Activated T-cell treated with anti-CD3 and anti-CD28 coated beads, Interleukin-2, amount 50 U/mL, for 72 hours (primary cell): Measurements from ENCODE around the gene SLC25A34. TPM values are rescaled to one million over a fixed set of nuclear protein-coding genes. Genes with fewer than 3 reads are reported as not detected.

ENCODE experiments used
- ATAC-seq, 2 donors: fragments of 150-1000 bp; cut with Tn5 transposase; replicated peaks in 1 of 2; 2 replicates each; pipeline ENCODE4 v1.10.0; 2021; ENCODE audit warnings: moderate library complexity in 2 of 2, mild to moderate bottlenecking in 1 of 2
- DNase-seq, 2 donors: peaks; one replicate each; pipeline ENCODE4 v3.0.0; 2021 to 2022; ENCODE audit warnings: mixed read lengths in 1 of 2
- H3K27ac Mint-ChIP-seq: one replicate; pipeline ENCODE4 v1.8.0; 2022; ENCODE audit warnings: mild to moderate bottlenecking, moderate library complexity, mixed read lengths
- H3K27me3 Mint-ChIP-seq: one replicate; pipeline ENCODE4 v1.8.0; 2022; ENCODE audit warnings: low read depth, mixed read lengths
- H3K36me3 Mint-ChIP-seq, 2 donors: one replicate each; pipeline ENCODE4 v1.8.0; 2022; ENCODE audit warnings: mixed read lengths in 2 of 2, mild to moderate bottlenecking in 1 of 2; ENCODE audit not compliant: insufficient read depth in 2 of 2
- H3K4me1 Mint-ChIP-seq: one replicate; pipeline ENCODE4 v1.8.0; 2022; ENCODE audit warnings: low read depth, mixed read lengths
- H3K4me3 Mint-ChIP-seq, 2 donors: one replicate each; pipeline ENCODE4 v1.8.0; 2022; ENCODE audit warnings: mild to moderate bottlenecking in 2 of 2, mixed read lengths in 2 of 2, moderate library complexity in 2 of 2
- H3K9me3 Mint-ChIP-seq, 2 donors: one replicate each; pipeline ENCODE4 v1.8.0; 2022; ENCODE audit warnings: mixed read lengths in 2 of 2
- total RNA-seq, 2 donors: library from RNA; stranded (reverse); gene quantifications; one replicate each; pipeline ENCODE4 v1.2.3, GENCODE V29; 2022

Gene SLC25A34
- total RNA-seq, 2 donors from 2014 or later, result 2.5 to 3.0 TPM

GRCh38 chr1:15703562-15703961, 32.5 kb upstream of the SLC25A34 start:
- ATAC-seq (no peak), DNase-seq (no peak)
- H3K4me3 Mint-ChIP-seq, result no peak overlapping the region
- no peaks in the 10 kb centered on the region for H3K27me3 Mint-ChIP-seq
- H3K27ac Mint-ChIP-seq, result no peak overlapping the region
- H3K9me3 Mint-ChIP-seq, result no peaks in the 10 kb centered on the region
- H3K4me1 Mint-ChIP-seq, result peaks cover 11% of the 10 kb centered on the region
- H3K36me3 Mint-ChIP-seq, result peaks cover 0 to 1% of the 10 kb centered on the region in 2 donors

GRCh38 chr1:15704526-15705183, 31.4 kb upstream of the SLC25A34 start:
- peak overlapping the region; percentile 29 for H3K27ac Mint-ChIP-seq
- H3K4me3 Mint-ChIP-seq, result no peak overlapping the region
- H3K9me3 Mint-ChIP-seq, result no peaks in the 10 kb centered on the region
- no peaks in the 10 kb centered on the region for H3K27me3 Mint-ChIP-seq
- peaks cover 0 to 1% of the 10 kb centered on the region in 2 donors for H3K36me3 Mint-ChIP-seq
- ATAC-seq (no peak), DNase-seq (no peak)
- peaks cover 10% of the 10 kb centered on the region for H3K4me1 Mint-ChIP-seq

GRCh38 chr1:15705184-15705566, 30.9 kb upstream of the SLC25A34 start:
- no peak for ATAC-seq
- no peak overlapping the region for H3K27ac Mint-ChIP-seq
- H3K27me3 Mint-ChIP-seq, result no peaks in the 10 kb centered on the region
- no peaks in the 10 kb centered on the region for H3K9me3 Mint-ChIP-seq
- DNase-seq, result no peak
- peaks cover 10% of the 10 kb centered on the region for H3K4me1 Mint-ChIP-seq
- H3K4me3 Mint-ChIP-seq, result no peak overlapping the region
- peaks cover 0 to 1% of the 10 kb centered on the region in 2 donors for H3K36me3 Mint-ChIP-seq

GRCh38 chr1:15706751-15707150, 29.3 kb upstream of the SLC25A34 start:
- H3K4me3 Mint-ChIP-seq, result no peak overlapping the region
- no peaks in the 10 kb centered on the region for H3K9me3 Mint-ChIP-seq
- H3K36me3 Mint-ChIP-seq, result peaks cover 0 to 1% of the 10 kb centered on the region in 2 donors
- no peaks in the 10 kb centered on the region for H3K27me3 Mint-ChIP-seq
- no peak for DNase-seq
- H3K4me1 Mint-ChIP-seq, result peaks cover 6% of the 10 kb centered on the region
- ATAC-seq, result no peak
- H3K27ac Mint-ChIP-seq, result no peak overlapping the region

GRCh38 chr1:15707239-15707925, 28.7 kb upstream of the SLC25A34 start:
- Mint-ChIP-seq H3K4me1 (peaks cover 6% of the 10 kb centered on the region), H3K9me3 (no peaks in the 10 kb centered on the region), H3K36me3 (peaks cover 0 to 1% of the 10 kb centered on the region in 2 donors), H3K4me3 (no peak overlapping the region), H3K27me3 (no peaks in the 10 kb centered on the region), H3K27ac (no peak overlapping the region)
- no peak for DNase-seq
- ATAC-seq, result no peak

GRCh38 chr1:15708486-15709137, 27.4 kb upstream of the SLC25A34 start:
- no peak for DNase-seq
- Mint-ChIP-seq H3K36me3 (peaks cover 0 to 1% of the 10 kb centered on the region in 2 donors), H3K9me3 (no peaks in the 10 kb centered on the region), H3K27me3 (no peaks in the 10 kb centered on the region), H3K27ac (no peak overlapping the region), H3K4me3 (no peak overlapping the region), H3K4me1 (peaks cover under 1% of the 10 kb centered on the region)
- no peak for ATAC-seq

GRCh38 chr1:15709226-15709625, 26.8 kb upstream of the SLC25A34 start:
- Mint-ChIP-seq H3K36me3 (peaks cover 0 to 1% of the 10 kb centered on the region in 2 donors), H3K9me3 (no peaks in the 10 kb centered on the region), H3K4me3 (no peak overlapping the region), H3K27ac (no peak overlapping the region), H3K4me1 (no peaks in the 10 kb centered on the region), H3K27me3 (no peaks in the 10 kb centered on the region)
- ATAC-seq, result no peak
- no peak for DNase-seq

- Mint-ChIP-seq H3K9me3 (no peaks in the 10 kb centered on the region), H3K27ac (no peak overlapping the region), H3K36me3 (peaks cover 0 to 4% of the 10 kb centered on the region in 2 donors), H3K27me3 (no peaks in the 10 kb centered on the region), H3K4me3 (no peak overlapping the region), H3K4me1 (no peaks in the 10 kb centered on the region)
- DNase-seq (no peak), ATAC-seq (no peak)
Observed at GRCh38 chr1:15712168-15712567, 23.9 kb upstream of the SLC25A34 start.

- Mint-ChIP-seq H3K4me3 (no peak overlapping the region), H3K4me1 (no peaks in the 10 kb centered on the region), H3K27ac (no peak overlapping the region), H3K27me3 (no peaks in the 10 kb centered on the region), H3K36me3 (peaks cover 3 to 6% of the 10 kb centered on the region in 2 donors), H3K9me3 (no peaks in the 10 kb centered on the region)
- DNase-seq (no peak), ATAC-seq (no peak)
Observed at GRCh38 chr1:15714406-15715136, 21.5 kb upstream of the SLC25A34 start.

GRCh38 chr1:15717418-15718125, 18.5 kb upstream of the SLC25A34 start:
- DNase-seq (no peak), ATAC-seq (no peak)
- no peaks in the 10 kb centered on the region for H3K9me3 Mint-ChIP-seq
- H3K27me3 Mint-ChIP-seq, result no peaks in the 10 kb centered on the region
- H3K4me1 Mint-ChIP-seq, result no peaks in the 10 kb centered on the region
- peaks cover 3 to 10% of the 10 kb centered on the region in 2 donors for H3K36me3 Mint-ChIP-seq
- H3K27ac Mint-ChIP-seq, result no peak overlapping the region
- H3K4me3 Mint-ChIP-seq, result no peak overlapping the region

GRCh38 chr1:15718199-15718601, 17.9 kb upstream of the SLC25A34 start:
- ATAC-seq, result no peak
- no peaks in the 10 kb centered on the region for H3K4me1 Mint-ChIP-seq
- H3K36me3 Mint-ChIP-seq, result peaks cover 3 to 10% of the 10 kb centered on the region in 2 donors
- no peak overlapping the region for H3K27ac Mint-ChIP-seq
- no peaks in the 10 kb centered on the region for H3K9me3 Mint-ChIP-seq
- no peak for DNase-seq
- no peaks in the 10 kb centered on the region for H3K27me3 Mint-ChIP-seq
- no peak overlapping the region for H3K4me3 Mint-ChIP-seq

- Mint-ChIP-seq H3K27ac (no peak overlapping the region), H3K4me1 (no peaks in the 10 kb centered on the region), H3K27me3 (no peaks in the 10 kb centered on the region), H3K4me3 (no peak overlapping the region), H3K9me3 (no peaks in the 10 kb centered on the region), H3K36me3 (peaks cover 3 to 10% of the 10 kb centered on the region in 2 donors)
- ATAC-seq (no peak), DNase-seq (no peak)
Observed at GRCh38 chr1:15719381-15720120, 16.5 kb upstream of the SLC25A34 start.
